Activated CD8-positive, alpha-beta T cell treated with anti-CD3 and anti-CD28 coated beads for 36 hours (primary cell): ENCODE data around the gene CENPT. TPM values are rescaled to one million over a fixed set of nuclear protein-coding genes. Genes with fewer than 3 reads are reported as not detected.

Experiments
- ATAC-seq: fragments of 200-7000 bp; cut with Tn5 transposase; one replicate; pipeline ENCODE4 v1.10.0; 2021; ENCODE audit warnings: mild to moderate bottlenecking, moderate library complexity
- CTCF ChIA-PET: fragments of 350-600 bp; sonication (Branson Sonifier 250); formaldehyde crosslinking; loops from one replicate; lab custom pipeline; 2021; ENCODE audit warnings: antibody characterized with exemption; lab: Charles Lee
- POLR2A ChIA-PET: fragments of 350-600 bp; sonication (Branson Sonifier 250); formaldehyde crosslinking; loops from one replicate; lab custom pipeline; 2021; ENCODE audit warnings: antibody characterized with exemption; lab: Charles Lee
- DNase-seq: peaks from one replicate; pipeline ENCODE4 v3.0.0-alpha.2; 2020
- H3K27ac Mint-ChIP-seq: one replicate; pipeline ENCODE4 v1.8.0; 2021; ENCODE audit warnings: mild to moderate bottlenecking, mixed read lengths
- H3K27me3 Mint-ChIP-seq: one replicate; pipeline ENCODE4 v1.8.0; 2021; ENCODE audit warnings: mixed read lengths
- H3K36me3 Mint-ChIP-seq: one replicate; pipeline ENCODE4 v1.8.0; 2021; ENCODE audit warnings: low read depth, mixed read lengths
- H3K4me1 Mint-ChIP-seq: one replicate; pipeline ENCODE4 v1.8.0; 2021; ENCODE audit warnings: low read depth, mixed read lengths
- H3K4me3 Mint-ChIP-seq: one replicate; pipeline ENCODE4 v1.8.0; 2021; ENCODE audit warnings: mild to moderate bottlenecking, moderate library complexity, mixed read lengths
- H3K9me3 Mint-ChIP-seq: one replicate; pipeline ENCODE4 v1.8.0; 2021; ENCODE audit warnings: mixed read lengths
- intact Hi-C: fragments of 100-400 bp; cut with micrococcal nuclease; formaldehyde crosslinking; loops from one replicate; pipeline ENCODE4 v1.10.0; 2022
- total RNA-seq, 2 experiments: library from RNA; stranded (reverse); gene quantifications; one replicate each; pipeline ENCODE4 v1.2.3, GENCODE V29; 2021
- TF ChIP-seq, protein P1 (sequence below): fragments of 200-600 bp; IDR thresholded peaks from one replicate; pipeline ENCODE4 v1.8.0; 2022; ENCODE audit warnings: antibody characterized with exemption, mild to moderate bottlenecking

Gene CENPT
- total RNA-seq, 2 experiments from 2014 or later = 40.4 to 42.2 TPM

DNA sequence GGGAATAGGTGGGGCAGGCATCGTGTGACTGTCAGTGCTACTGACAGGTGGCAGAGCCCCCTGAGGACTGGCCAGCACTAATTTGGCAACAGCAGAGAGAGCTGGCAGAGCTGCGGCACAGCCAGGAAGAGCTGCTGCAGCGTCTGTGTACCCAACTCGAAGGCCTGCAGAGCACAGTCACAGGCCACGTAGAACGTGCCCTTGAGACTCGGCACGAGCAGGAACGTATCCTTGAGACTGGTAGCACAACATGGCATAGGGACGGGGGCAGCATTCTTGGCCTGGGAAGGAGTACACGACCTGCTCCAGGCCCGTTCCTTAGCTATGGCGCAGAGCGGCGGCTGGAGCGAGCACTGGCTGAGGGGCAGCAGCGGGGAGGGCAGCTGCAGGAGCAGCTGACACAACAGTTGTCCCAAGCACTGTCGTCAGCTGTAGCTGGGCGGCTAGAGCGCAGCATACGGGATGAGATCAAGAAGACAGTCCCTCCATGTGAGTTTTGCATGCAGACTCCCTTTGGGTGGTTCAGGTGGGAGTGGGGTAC, 34.2 kb upstream of the CENPT start:
- DNase-seq (no peak), ATAC-seq (no peak)
- Mint-ChIP-seq H3K36me3 (peaks cover 33% of the 10 kb centered on the region), H3K9me3 (no peaks in the 10 kb centered on the region), H3K4me3 (no peak overlapping the region), H3K27ac (no peak overlapping the region), H3K4me1 (no peaks in the 10 kb centered on the region), H3K27me3 (no peaks in the 10 kb centered on the region)
- TF ChIP-seq, protein P1, sequence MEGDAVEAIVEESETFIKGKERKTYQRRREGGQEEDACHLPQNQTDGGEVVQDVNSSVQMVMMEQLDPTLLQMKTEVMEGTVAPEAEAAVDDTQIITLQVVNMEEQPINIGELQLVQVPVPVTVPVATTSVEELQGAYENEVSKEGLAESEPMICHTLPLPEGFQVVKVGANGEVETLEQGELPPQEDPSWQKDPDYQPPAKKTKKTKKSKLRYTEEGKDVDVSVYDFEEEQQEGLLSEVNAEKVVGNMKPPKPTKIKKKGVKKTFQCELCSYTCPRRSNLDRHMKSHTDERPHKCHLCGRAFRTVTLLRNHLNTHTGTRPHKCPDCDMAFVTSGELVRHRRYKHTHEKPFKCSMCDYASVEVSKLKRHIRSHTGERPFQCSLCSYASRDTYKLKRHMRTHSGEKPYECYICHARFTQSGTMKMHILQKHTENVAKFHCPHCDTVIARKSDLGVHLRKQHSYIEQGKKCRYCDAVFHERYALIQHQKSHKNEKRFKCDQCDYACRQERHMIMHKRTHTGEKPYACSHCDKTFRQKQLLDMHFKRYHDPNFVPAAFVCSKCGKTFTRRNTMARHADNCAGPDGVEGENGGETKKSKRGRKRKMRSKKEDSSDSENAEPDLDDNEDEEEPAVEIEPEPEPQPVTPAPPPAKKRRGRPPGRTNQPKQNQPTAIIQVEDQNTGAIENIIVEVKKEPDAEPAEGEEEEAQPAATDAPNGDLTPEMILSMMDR = no peak
- ChIA-PET POLR2A (interaction anchor here (0.9 to 1.2 kb wide), 3 partner anchors 29 to 51 kb away, joined by 3 to 4 read pairs (median 3); no protein-coding TSS in a partner anchor), CTCF (interaction anchor here (0.9 to 6.3 kb wide), 10 partner anchors 8 to 159 kb away, joined by 4 to 81 read pairs (median 24); partner anchors contain the start of genes CTRL, EDC4 and PSKH1)
- intact Hi-C loops = loop anchor here (2.0 kb wide), 1 partner anchor 47 kb away; no protein-coding TSS in a partner anchor

DNA sequence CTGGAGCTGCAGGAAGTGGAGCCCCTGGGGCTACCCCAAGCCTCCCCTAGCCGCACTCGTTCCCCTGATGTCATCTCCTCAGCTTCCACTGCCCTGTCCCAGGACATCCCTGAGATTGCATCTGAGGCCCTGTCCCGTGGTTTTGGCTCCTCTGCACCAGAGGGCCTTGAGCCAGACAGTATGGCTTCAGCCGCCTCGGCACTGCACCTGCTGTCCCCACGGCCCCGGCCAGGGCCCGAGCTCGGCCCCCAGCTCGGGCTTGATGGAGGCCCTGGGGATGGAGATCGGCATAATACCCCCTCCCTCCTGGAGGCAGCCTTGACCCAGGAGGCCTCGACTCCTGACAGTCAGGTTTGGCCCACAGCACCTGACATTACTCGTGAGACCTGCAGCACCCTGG, 33.1 kb upstream of the CENPT start:
- ChIA-PET POLR2A (interaction anchor here (1.2 kb wide), 1 partner anchor 9 kb away, joined by 3 read pairs; no protein-coding TSS in a partner anchor), CTCF (interaction anchor here (1.7 to 6.3 kb wide), 3 partner anchors 45 to 160 kb away, joined by 5 to 81 read pairs (median 5); no protein-coding TSS in a partner anchor)
- no peaks in the 10 kb centered on the region for H3K27me3 Mint-ChIP-seq
- TF ChIP-seq, protein P1 = no peak
- ATAC-seq (no peak), DNase-seq (no peak)
- intact Hi-C loops = no loop called here
- H3K4me1 Mint-ChIP-seq = peaks cover 5% of the 10 kb centered on the region
- peaks cover 37% of the 10 kb centered on the region for H3K36me3 Mint-ChIP-seq
- no peak overlapping the region for H3K27ac Mint-ChIP-seq
- H3K9me3 Mint-ChIP-seq = no peaks in the 10 kb centered on the region
- no peak overlapping the region for H3K4me3 Mint-ChIP-seq

DNA sequence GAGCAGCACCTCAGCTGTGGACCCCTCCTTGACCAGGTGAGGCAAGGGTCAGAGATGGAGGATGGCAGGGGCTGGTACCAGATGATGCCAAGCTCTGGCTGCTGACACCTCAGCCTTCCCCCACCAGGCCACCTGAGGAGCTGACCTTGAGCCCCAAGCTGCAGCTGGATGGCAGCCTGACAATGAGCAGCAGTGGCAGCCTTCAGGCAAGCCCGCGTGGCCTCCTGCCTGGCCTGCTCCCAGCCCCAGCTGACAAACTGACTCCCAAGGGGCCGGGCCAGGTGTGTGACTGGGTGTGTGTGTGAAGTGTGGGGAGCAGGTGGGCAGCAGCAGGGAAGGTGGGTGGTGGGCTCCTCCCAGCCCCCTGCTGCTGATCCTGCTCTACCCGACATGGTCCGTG, 32.4 kb upstream of the CENPT start:
- H3K9me3 Mint-ChIP-seq = no peaks in the 10 kb centered on the region
- POLR2A ChIA-PET = interaction anchor here (0.7 to 2.7 kb wide), 3 partner anchors 10 to 56 kb away, joined by 3 to 11 read pairs (median 3); partner anchors contain the start of gene PSMB10
- peaks cover 37% of the 10 kb centered on the region for H3K36me3 Mint-ChIP-seq

DNA sequence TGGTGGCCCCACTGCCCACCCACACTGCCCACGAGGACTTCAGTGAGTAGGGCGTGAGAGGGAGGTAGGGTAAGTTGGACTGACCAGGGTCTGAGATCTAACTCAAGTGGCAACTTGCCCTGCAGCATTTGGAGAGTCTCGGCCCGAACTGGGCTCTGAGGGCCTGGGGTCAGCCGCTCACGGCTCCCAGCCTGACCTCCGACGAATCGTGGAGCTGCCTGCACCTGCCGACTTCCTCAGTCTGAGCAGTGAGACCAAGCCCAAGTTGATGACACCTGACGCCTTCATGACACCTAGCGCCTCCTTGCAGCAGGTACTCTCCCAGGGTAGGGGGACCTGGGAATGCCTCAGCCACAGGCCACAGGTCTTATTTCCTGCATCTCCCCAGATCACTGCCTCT, 32.0 kb upstream of the CENPT start:
- ChIA-PET POLR2A (interaction anchor here (0.7 to 2.7 kb wide), 5 partner anchors 8 to 81 kb away, joined by 3 to 11 read pairs (median 3); partner anchors contain the start of gene PSMB10), CTCF (interaction anchor here (1.7 to 1.9 kb wide), 3 partner anchors 63 to 161 kb away, joined by 5 to 6 read pairs (median 5); no protein-coding TSS in a partner anchor)
- no peaks in the 10 kb centered on the region for H3K9me3 Mint-ChIP-seq

More for the DNA sequence above, 32.4 kb upstream of the CENPT start:
- DNase-seq = no peak
- Mint-ChIP-seq H3K4me1 (peaks cover 12% of the 10 kb centered on the region), H3K27ac (no peak overlapping the region), H3K4me3 (no peak overlapping the region), H3K27me3 (no peaks in the 10 kb centered on the region)
- no peak for ATAC-seq
- intact Hi-C loops = no loop called here
- TF ChIP-seq, protein P1 = no peak
- CTCF ChIA-PET = interaction anchor here (1.7 to 1.9 kb wide), 2 partner anchors 64 to 161 kb away, joined by 5 read pairs; no protein-coding TSS in a partner anchor

More for the DNA sequence above, 32.0 kb upstream of the CENPT start:
- H3K27me3 Mint-ChIP-seq = no peaks in the 10 kb centered on the region
- no peak overlapping the region for H3K4me3 Mint-ChIP-seq
- DNase-seq = no peak
- H3K36me3 Mint-ChIP-seq = peaks cover 36% of the 10 kb centered on the region
- H3K27ac Mint-ChIP-seq = no peak overlapping the region
- H3K4me1 Mint-ChIP-seq = peaks cover 15% of the 10 kb centered on the region
- intact Hi-C loops = no loop called here
- TF ChIP-seq, protein P1 = no peak
- no peak for ATAC-seq
